Activated gamma-delta T cell treated with Interleukin-2 at 50 U/mL for 16 hours (primary cell): ENCODE data around the gene PTPRD.

Source experiments
- DNase-seq: peaks from one replicate; pipeline ENCODE4 v3.0.0-alpha.2; 2020

Gene PTPRD

DNA sequence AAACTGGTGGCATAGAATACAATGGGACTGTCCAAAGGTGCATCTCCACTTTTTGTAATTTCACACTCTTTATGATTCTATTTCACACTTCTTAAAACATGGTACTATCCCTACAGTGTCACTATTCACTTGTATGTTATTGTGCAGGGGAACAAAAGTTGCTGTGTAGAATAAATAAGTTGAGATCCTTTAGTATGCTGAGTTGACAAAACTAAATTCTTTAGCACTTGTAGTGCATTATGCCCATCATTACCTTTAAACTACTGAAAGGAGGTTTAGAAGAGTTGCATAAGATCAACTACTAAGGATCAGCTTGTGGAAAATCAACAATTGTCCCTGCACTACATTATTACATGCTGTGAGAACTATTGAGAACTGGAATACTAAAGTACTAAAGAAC lies 1380.9 kb downstream of the PTPRD start:
- no peak for DNase-seq

DNA sequence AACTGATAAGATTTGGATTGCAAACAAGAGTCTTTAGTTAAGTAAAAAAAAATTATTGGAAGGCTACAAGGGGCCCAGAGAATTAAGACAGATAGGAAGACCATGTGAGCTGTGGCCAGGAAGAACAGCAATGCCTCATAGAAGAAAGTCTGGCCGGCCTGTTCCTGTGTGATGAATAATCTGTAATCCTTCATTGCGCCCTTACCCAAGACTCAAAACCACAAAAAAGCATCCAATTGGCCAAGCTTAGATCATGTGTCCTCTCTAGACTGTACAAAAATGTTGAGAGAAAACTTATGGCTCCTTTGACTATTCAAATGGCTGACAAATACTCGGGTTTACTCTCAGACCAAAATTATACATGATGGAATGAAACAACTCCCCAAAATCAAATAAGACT lies 1383.5 kb downstream of the PTPRD start:
- no peak for DNase-seq

DNA sequence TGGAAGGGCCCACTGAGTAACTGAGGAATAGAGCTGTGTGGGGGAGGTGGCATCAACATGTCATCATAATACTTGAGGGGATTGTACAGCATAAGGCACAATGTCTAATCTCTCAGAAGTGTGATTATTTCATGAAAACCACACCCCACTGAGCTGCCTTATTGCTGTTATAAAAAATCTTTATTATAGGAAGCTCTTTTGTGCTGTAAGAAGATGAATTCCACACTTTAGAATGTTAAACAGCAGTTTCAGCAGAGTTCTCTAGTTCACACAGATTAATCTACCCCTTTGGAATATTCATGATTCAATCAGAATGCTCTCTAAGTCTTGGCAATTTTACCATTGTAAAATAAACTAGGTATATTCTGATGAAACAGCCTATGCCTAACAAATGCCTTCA lies 1389.6 kb downstream of the PTPRD start:
- no peak for DNase-seq

DNA sequence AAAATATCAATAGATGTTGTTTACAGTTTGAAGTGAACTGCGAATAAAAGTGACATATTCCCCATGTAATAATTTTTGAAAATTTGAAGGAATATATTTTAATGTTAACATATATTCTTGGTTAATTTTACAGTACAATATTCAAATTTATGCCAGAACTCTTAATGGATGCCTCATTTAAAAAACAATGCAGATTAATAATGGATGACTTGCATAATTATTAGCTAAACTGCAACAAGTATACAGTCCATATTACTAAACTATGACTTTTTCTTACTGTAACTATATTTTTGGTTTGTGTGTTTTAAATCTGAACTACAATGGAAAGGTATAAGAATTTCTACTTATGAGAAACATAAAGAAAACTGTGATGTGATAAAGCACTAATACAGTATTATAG lies 1390.1 kb downstream of the PTPRD start:
- no peak for DNase-seq

DNA sequence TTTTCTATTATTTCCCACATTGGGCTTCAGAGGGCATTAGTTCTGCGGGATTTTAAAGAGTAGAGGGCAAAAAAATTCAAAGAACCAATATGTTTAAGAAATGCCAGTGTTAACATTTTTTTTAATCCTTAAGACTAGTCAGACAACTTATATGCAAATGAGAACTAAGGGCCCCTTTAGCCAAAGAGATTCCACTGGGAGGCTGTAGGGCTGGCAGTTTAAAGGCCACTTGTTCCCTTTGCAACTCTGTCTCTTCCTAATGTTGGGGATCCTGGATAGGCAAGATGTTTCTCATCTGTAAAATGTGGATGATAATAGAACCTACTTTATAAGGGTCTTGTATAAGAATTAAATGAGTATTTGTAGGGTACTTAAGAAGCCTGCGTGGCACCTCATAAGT lies 1395.9 kb downstream of the PTPRD start:
- no peak for DNase-seq

DNA sequence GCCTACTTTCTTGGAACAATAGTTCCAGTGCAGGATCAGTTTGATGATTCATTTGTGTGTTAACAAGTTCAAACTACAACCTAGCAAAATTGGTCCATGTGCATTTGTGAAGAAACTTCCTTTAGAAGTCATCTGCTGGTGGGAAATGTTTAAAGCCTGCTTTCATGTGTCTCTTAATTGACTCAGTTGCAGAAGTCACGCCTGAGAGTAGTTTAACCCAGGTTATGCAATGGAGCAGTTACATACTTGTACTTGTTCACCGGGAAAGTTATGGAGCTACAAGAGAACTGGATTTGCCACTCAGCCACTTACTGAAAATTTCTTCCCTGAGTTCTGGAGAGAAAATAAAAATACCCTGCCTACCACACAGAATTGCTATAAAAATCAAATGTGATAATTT lies 1397.8 kb downstream of the PTPRD start:
- no peak for DNase-seq

DNA sequence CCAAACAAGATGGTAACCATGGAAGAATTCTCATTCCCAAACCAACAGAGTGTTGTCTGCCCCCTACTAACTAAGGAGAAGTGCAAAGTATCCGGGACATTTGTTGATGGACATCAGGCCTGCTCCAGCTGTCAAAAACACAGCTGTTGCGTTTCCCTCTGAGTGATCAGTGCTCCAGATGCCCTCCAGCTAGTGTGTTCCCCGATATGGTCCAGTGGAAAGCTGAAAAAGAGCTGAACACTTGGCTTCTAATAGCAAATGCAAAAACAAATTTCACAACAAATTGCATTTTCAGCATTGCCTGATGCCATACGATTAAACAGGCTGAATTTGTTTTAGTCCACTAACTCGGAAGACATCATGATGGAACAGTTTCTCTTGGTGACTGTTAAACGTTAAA lies 1398.7 kb downstream of the PTPRD start:
- DNase-seq: no peak

DNA sequence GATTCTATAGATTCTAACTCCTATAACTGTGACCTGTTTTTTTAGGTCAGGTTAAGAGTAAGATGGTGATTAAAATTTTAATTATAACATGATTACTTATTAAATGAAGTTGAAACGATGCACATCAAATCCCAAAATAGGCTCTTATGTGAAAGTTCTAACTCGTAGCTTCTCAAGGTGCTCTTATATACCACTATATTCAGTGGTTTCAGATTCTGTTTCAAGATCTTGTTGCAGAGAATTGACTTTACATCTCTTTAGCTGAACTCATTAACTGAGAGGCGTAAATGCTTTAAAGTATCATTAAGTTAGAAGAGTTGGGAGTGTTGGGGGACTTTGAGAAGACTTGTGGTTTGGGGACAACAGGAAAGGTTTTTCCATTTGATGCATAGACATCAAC lies 1399.8 kb downstream of the PTPRD start:
- no peak for DNase-seq

DNA sequence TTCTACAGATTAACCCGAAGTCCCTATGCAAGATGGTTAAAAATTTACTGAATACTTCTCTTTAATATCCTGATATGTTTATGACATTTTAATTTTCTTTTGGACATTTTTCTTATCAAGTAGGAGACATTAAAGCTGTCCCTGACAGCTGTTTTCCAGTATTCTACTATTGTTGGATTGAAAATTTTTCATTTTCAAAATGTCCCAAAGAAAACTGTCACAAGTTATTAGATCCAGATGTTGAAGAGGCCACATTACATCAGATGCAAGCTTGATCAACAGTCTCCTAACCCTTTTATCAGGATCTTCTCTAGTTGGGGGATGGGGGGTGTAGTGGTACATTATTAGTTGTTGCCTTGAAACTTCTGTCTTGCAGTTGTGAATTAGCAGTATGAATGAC lies 1410.5 kb downstream of the PTPRD start:
- DNase-seq: no peak

DNA sequence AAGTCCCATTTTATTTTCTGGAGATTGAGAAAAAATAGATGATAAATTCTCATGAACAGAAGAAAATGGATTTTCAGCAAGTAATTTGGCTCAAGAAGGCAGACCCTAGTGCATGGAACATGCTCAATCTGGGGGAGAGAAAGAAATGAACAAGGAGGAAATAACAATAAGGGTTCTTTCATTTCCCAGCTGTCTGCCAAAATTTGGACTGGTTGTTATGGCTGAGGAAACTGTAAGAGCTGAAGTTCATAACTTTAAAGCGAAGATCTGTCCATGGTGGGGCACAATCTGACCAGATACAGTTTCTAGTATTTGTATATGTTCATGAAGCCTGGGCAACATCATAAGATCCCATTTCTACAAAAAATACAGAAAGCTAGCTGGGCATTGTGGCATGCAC lies 1426.7 kb downstream of the PTPRD start:
- DNase-seq: no peak

DNA sequence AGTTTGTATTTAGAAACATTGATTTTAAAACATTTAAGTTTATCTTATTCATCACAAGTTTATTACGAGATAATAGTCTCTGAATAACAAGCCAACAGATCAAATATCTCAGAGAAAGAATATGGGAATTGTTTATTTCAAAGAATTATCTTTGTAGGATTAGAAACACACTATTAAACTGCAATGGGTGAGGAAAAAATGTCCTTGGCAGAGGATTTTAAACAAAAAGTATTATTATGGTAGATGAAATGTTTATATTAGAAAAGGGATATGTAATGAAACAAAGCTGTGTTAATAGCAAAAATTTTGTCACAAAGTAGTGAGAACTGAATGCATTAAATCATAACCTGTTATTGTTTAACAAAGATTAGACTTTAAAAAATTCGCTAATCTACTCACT lies 1430.4 kb downstream of the PTPRD start:
- no peak for DNase-seq

DNA sequence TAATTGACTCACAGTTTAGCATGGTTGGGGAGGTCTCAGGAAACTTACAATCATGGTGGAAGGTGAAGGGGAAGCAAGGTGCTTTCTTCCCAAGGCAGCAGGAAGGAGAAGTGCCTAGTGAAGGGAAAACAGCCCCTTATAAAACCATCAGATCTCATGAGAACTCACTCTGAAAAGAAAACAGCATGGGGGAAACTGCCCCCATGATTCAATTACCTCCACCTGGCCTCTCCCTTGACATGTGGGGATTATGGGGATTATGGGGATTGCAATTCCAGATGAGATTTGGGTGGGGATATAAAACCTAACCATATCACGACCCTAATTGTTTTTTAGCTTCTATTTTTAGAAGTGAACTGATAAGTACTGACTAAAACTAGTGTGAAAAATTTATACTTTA lies 1435.7 kb downstream of the PTPRD start:
- no peak for DNase-seq

DNA sequence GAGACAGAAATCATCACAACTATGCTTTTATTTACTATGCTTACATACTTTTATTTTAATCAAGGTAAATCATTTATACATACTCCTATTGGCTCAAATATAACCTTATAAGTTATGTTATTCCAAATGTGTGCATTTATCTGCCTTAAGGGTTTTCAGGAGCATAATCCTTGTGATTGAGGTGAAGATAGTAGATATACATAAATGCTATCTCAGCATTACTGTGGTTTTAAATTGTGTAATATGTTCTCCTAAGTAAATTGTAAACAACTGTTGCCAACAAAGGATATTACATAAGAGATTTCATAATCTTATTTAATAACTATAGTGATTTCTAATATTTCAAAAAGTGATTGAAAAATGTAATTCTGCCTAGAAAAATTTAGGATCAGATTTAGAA lies 1438.4 kb downstream of the PTPRD start:
- DNase-seq: no peak

DNA sequence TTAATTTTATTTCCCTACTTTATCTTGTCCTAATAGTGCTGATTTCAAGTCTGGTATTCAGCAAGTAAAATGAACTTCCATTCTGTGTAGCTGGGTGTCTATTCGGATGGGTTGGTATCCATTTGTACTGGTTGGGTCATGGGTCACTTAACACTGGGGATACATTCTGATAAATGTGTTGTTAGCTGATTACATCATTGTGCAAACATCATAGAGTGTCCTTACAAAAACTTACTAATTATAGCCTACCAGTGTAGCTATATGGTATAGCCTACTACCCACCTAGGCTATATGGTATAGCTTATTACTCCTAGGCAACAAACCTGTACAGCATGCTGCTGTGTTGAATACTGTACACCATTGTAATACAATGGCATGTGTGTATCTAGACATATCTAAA lies 1439.5 kb downstream of the PTPRD start:
- no peak for DNase-seq

DNA sequence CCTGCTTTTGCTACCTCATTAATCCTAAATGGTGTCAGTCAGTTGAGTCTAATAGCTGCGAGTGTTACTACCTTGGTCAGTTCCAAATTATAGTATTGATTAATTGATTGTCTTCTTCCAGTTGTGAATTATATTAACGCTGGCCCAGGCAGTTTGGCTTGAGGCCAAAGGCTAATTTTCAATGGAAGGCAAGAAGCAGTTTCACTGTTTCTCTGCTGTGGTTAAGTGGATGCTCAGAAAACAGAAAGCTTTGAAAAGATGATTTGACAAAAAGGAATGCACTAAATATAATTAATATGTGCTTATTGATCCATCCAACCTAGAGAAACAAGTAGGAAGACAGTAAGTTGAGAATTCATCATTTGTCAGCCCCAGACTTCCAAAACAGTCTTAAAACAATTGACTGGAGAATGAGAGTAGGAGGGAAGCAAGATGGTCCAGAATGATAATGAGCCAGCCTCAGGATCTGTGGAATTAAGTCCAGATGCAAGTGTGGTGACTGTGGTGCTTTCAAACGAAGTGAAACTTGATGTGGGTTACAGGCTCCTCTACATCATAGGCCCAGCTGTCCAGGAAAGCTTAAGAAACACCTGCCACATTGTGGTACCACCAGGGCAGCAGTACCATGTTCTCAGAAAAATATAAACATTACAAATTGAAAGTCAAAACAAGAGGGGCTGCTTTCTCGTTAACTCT lies 1442.2 kb downstream of the PTPRD start:
- DNase-seq: no peak

DNA sequence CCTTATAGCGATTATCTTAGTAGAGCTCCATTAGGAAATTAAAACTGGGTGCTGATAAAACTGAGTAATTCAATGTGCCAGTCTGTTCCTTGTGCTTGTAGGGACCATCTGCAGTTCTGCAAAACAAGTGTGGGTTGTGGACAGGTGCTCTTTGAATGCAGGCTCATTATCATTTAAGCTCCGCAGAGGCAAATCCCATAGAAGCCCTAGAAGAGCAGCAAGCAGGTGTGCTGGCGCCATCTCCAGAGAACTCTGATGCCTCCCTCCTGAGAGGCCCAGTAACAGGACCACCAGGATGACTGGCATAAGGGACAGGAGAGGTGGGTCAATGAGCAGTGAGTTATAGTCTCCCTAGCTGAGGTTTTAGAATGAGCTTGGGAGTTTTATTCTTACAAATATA lies 1470.8 kb downstream of the PTPRD start:
- no peak for DNase-seq

DNA sequence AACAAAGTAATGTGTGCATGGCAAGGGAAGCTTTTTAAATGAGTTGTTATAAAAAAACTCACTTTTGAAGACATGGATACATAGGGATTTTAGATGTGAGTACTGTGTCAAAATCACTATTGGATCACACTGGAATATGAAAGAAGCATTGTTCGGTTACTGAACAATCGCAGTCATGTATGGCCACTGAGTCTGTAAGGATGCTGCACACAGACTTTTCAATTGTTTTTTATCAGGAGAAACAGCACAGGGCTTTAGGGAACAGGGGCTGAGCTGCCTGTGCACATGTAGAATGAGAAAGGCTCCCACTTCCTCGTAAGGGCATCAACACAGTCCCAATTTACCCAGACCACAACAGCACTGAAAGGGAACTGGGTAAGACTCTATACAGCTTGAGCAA lies 1479.3 kb downstream of the PTPRD start:
- DNase-seq: no peak

DNA sequence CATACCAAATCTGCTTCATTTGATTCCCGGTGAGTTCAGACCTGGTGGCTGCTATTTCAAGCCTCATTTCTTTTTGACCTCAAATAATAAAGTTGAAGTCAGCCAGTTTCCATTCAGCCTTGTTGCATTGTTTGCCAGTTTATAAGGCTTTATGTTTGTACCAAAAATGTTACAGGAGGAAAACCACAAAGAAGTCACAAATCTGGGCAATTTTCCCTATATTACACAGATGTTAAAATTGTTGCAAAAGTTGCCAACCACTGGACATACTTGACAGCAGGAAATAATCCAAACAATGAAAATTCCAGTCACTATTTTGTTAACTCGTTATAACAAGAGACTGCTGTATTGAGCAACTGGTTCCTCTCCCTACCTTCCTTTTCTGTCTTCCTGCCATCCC lies 1488.2 kb downstream of the PTPRD start:
- no peak for DNase-seq

DNA sequence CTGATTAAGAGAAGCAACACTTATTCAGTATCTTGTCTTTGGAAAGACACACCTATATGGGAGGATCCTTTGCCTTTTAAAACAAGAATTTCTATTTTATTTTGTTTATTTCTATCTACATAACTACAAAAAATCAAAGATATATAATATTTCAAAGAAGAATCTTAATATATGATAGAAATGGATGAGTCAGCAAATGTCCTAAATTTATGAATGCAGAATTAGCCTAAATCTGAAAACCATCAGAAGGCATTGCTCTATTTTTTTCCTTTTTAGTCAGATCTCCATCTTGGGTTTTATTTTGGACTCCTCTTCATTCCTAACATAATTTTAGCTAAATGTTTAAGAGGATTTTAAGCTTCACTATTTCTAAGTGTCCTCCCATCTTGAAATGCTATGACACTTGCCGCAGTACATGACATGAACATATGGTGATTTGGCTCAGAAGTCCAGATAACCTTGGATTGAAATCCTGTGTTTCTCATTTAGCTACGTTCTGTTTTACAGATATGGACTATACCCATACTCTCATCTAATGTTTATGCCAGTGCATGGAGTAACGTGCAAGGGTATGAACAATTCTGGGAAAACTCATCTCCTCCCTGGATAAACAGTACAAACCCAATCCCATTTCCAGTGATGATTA lies 1490.4 kb downstream of the PTPRD start:
- DNase-seq: no peak

DNA sequence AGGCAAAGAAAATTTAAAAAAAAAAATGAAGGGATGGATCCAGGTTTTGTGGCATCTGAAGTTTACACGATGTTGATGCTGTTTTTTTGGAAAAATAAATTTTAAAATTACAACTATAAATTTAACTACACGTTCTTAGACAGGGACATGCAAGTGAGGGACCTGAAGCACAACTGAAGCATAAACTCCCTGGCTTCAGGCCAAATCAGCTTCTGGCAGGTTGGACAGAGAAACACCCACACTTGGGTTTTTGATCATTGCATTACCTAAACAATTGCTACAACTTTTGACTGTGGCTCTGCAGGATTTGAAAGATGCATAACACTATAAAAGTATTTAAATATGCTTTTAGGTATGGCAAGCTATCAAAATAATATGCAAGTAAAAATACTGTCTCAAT lies 1494.9 kb downstream of the PTPRD start:
- DNase-seq: no peak

DNA sequence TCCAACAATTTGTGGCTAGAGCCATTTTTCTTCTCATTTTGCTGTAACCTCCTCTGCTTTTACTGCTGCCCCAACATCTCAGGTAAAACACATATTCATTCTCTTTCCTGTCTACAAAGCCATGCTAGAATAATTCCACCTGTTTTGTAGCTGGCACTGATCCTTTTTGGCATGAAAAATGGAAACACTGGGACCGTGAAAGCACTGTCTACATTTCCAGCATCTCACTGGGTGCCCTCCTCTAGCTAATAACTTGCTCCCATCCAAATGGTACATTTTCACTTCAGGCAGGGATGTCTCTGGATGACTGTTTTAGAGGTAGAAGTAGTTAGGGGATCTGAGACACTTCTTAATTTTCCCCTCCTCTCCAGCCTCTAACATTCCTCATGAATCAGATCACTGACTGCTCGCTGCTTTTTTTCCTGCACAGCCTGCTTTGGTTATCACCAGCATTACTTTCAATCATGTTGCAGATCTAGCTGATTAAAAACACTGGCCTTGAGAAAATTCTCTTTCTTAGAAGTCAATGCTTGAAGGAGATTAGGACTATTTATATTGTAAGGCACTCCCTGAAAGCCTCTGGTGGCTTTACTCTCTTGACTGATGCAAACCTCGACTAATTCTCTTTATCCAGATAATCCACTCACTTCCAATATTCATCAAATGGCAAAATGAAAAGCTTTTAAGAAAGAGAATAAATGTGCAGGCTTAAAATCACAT lies 1500.6 kb downstream of the PTPRD start:
- DNase-seq: no peak

DNA sequence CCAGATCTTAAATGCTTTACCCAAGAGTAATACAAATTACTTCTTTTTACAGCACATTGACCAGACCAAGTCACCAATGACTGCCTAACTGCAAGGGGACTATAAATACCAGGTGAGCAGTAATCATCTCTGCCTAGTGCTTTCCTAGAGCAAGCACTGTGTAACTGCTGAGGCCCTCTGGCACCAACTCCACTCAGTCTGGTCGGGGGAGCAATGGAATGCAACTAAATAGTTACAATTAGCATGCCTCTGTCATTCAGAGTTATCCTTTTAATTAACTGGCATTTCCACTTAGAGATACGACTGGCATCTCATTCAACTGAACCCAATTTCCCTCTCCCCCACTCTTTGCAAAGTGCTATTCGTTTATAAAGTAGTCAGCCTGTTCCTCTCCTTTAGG lies 1504.2 kb downstream of the PTPRD start:
- no peak for DNase-seq

DNA sequence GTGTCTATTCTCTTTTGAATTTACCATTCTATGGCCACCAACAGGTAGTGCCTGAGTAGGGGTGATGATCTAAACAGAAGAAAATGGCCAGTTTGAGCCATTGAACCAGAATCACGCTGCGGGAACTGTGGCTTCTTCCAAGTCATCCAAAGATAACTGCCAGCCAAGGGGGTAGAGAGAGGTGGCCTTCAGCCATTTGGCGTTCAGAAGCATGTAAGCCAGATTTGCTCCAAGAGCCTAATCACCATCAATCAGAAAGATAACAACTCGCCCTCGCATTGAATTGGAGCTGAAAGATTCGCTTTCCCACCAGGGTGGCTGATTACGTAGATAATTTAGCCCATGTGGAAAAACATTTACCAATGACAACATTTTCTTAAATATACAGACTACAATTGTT lies 1510.5 kb downstream of the PTPRD start:
- no peak for DNase-seq

DNA sequence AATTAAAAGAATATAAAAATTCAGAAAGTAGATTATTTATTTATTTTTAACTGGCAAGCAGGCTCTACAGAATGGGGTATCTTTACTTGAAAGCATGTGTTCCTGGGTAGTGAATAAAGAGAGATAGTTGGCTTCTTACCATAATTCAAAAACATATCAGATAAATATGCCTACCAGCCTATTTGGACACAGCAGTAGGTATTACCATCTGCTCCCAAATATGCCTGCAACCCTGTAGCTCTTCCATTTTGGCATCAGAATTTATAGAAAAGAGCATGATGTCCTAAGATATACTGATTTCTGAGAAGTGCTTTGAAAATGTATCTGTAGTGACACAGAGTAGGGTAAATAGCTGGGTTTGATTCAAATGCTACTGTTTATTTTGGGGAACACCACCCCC lies 1512.7 kb downstream of the PTPRD start:
- no peak for DNase-seq

DNA sequence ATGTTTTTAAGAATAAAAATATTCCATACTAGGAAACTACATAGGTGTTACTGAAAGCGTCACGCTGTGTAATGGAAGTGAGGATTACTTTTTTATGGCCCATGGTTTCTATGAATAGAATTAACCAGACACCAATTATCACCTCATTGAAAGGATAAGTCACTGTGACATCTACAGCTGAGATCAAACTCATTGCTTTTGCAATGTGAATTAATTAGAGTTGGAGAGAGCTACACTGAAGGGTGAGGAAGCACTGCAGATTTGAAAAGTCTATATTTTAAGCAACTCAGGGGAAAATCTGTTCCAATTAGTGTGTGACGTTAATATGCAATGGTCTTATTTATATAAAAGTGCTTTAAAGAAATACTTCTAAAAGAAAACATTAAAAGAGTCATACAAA lies 1513.2 kb downstream of the PTPRD start:
- DNase-seq: no peak
